Stimulated activated CD4-positive, alpha-beta T cell treated with anti-CD3 and anti-CD28 coated beads, Interleukin-12 subunit alpha, Interleukin-12 subunit beta, amount 100 ng/mL, for 48 hours (primary cell): Measurements from ENCODE around the gene TP53TG5.

Experiments used
- DNase-seq, 3 donors: peaks; one replicate each; pipeline ENCODE4 v3.0.0-alpha.2; 2020; ENCODE audit warnings: low read depth in 2 of 3, low spot score in 1 of 3

TP53TG5 gene

GRCh38 chr20:45328451-45328850, 49.7 kb downstream of the TP53TG5 start:
- DNase-seq: no peak

DNA sequence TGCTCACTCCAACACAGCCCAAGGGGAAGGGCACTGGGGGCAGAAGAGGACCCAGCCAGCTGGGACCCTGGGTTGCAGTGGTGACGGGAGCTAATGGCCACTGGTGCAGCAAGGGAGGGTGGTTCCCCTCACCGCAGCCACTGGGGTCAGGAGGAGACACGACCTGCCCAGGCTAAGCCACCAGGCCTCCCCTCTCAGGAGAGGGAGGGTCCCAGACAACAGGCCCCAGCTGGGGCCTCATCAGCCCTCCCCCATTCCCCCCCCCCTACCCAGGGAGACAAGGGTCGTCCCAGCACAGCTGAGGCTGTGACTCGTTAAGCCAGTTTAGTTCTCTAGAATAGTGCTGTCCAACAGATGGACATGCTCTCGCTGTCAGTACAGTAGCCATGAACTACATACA, 52.8 kb downstream of the TP53TG5 start:
- DNase-seq: no peak

GRCh38 chr20:45323731-45324130, 54.4 kb downstream of the TP53TG5 start:
- DNase-seq: no peak

DNA sequence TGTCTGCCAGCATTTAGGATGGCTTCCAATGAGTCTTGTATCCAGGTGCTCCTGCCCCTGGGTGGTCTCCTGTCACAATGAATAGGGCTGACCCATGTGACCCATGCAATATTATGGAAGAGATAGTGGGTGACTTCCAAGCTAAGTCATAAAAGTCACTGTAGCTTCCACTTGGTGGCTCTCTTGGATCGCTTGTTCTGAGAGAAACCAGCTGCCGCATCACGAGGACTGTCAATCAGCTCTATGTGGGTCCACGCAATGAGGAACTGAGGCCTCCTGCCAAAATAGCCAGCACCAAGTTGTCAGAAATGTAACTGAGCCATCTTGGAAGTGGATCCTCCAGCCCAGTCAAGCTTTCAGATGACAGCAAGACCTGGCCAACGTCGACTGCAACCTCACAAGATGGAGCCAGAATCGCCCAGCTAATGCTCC, 55.2 kb downstream of the TP53TG5 start:
- no peak for DNase-seq
